Endodermal cell (in vitro differentiated cells): ENCODE measurements around the gene NUP188. TPM values are rescaled to one million over a fixed set of nuclear protein-coding genes. Genes with fewer than 3 reads are reported as not detected.

Source experiments
- DNase-seq: peaks from one replicate; pipeline ENCODE4 v3.0.0-alpha.2; 2017
- H3K27ac ChIP-seq: 2 replicates; pipeline ENCODE4 v1.5.1; 2013; ENCODE audit warnings: mild to moderate bottlenecking, low read depth, low read length, moderate library complexity
- H3K27me3 ChIP-seq: 2 replicates; pipeline ENCODE4 v1.6.1; 2013; ENCODE audit warnings: mild to moderate bottlenecking, low read length, moderate library complexity; ENCODE audit not compliant: insufficient read depth, control insufficient read depth, poor library complexity, severe bottlenecking
- H3K36me3 ChIP-seq: 2 replicates; pipeline ENCODE4 v1.7.0; 2013; ENCODE audit warnings: mild to moderate bottlenecking, low read length, moderate library complexity; ENCODE audit not compliant: control insufficient read depth, insufficient read depth
- H3K4me1 ChIP-seq: one replicate; pipeline ENCODE4 v1.7.0; 2013; ENCODE audit warnings: low read length; ENCODE audit not compliant: control insufficient read depth, insufficient read depth
- H3K4me3 ChIP-seq: 2 replicates; pipeline ENCODE4 v1.5.1; 2013; ENCODE audit warnings: mild to moderate bottlenecking, low read length, moderate library complexity
- H3K9ac ChIP-seq: 2 replicates; pipeline ENCODE4 v1.6.1; 2013; ENCODE audit warnings: mild to moderate bottlenecking, low read length, moderate library complexity; ENCODE audit not compliant: poor library complexity, severe bottlenecking; ENCODE audit errors: extremely low read depth
- H3K9me3 ChIP-seq: 2 replicates; pipeline ENCODE4 v1.6.1; 2013; ENCODE audit warnings: mild to moderate bottlenecking, low read length, moderate library complexity; ENCODE audit not compliant: control insufficient read depth
- H3K27ac Mint-ChIP-seq: 2 replicates; pipeline ENCODE4 v1.8.0; 2020; ENCODE audit warnings: mixed read lengths
- H3K27me3 Mint-ChIP-seq: 2 replicates; pipeline ENCODE4 v1.8.0; 2021; ENCODE audit warnings: mild to moderate bottlenecking, mixed read lengths; ENCODE audit not compliant: insufficient read depth
- H3K36me3 Mint-ChIP-seq: 2 replicates; pipeline ENCODE4 v1.8.0; 2020; ENCODE audit warnings: low read depth, mixed read lengths
- H3K4me1 Mint-ChIP-seq: 2 replicates; pipeline ENCODE4 v1.8.0; 2020; ENCODE audit warnings: mixed read lengths
- H3K4me3 Mint-ChIP-seq: 2 replicates; pipeline ENCODE4 v1.8.0; 2020; ENCODE audit warnings: mild to moderate bottlenecking, moderate library complexity, mixed read lengths
- H3K9me3 Mint-ChIP-seq: 2 replicates; pipeline ENCODE4 v1.8.0; 2020; ENCODE audit warnings: mild to moderate bottlenecking, mixed read lengths
- WGBS, 2 experiments: methylation state at CpG; one replicate each; pipeline versions ENCODE4 v1.1.5 to v1.1.7; 2013; ENCODE audit warnings: missing lambda C conversion rate in 2 of 2, mixed read lengths in 1 of 2; ENCODE audit not compliant: insufficient coverage in 1 of 2, insufficient read length in 1 of 2; 5-methylcytosine and 5-hydroxymethylcytosine counted together
- total RNA-seq, 2 donors: library from RNA; stranded (reverse); fragmentation: NEBNext Ultra II Directional in 1 of 2; extraction: Animal tissue kit (Norgen Biotek cat#: 25700) in 1 of 2; gene quantifications; 2 replicates in 1 of 2; 3 replicates in 1 of 2; pipeline ENCODE4 v1.2.1, GENCODE V29; 2021
- TF ChIP-seq, protein P1 (sequence below): fragments of 200-600 bp; sonication (generic); conservative IDR thresholded peaks from 2 replicates; pipeline ENCODE4 v1.5.0; 2021; ENCODE audit warnings: antibody characterized with exemption, mild to moderate bottlenecking

The NUP188 gene
- total RNA-seq, 2 donors from 2014 or later = 89.8 to 94.8 TPM

DNA sequence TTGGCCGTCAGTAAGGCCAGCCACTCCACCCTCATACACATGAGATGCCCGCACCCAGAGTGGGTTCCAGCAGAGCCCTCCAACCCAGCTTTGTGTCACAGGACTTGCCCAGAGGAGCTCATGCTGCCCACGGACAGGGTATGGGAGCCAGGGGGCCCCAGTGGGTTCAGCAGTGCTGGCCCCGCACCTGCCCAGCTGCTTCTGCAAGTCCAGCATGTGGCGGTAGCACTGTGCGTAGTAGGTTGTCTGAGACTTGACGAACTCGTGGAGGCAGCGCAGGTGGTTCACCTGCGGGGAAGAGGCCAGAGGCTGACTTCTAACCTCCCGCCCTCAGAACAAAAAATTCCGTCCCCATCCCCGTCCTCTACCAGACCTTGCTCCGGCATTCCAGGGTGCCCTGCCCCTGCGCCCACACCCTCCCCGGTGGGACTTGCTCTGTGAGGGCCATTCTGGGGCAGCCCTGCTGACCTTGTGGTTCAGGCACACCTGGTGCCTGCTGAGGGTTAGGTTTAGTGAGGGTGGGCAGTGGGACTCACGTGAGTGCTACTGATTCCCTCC, 62.2 kb downstream of the NUP188 start:
- Histone ChIP-seq H3K9me3 (no peaks in the 10 kb centered on the region), H3K27ac (no peak overlapping the region), H3K27me3 (no peaks in the 10 kb centered on the region), H3K4me1 (no peaks in the 10 kb centered on the region), H3K36me3 (peaks cover 44% of the 10 kb centered on the region), H3K4me3 (no peak overlapping the region), H3K9ac (no peak overlapping the region)
- Mint-ChIP-seq H3K9me3 (no peaks in the 10 kb centered on the region), H3K36me3 (peaks cover 38% of the 10 kb centered on the region), H3K27ac (no peak overlapping the region), H3K4me3 (no peak overlapping the region), H3K27me3 (no peaks in the 10 kb centered on the region), H3K4me1 (no peaks in the 10 kb centered on the region)
- DNase-seq = peak; percentile 47
- TF ChIP-seq, protein P1, sequence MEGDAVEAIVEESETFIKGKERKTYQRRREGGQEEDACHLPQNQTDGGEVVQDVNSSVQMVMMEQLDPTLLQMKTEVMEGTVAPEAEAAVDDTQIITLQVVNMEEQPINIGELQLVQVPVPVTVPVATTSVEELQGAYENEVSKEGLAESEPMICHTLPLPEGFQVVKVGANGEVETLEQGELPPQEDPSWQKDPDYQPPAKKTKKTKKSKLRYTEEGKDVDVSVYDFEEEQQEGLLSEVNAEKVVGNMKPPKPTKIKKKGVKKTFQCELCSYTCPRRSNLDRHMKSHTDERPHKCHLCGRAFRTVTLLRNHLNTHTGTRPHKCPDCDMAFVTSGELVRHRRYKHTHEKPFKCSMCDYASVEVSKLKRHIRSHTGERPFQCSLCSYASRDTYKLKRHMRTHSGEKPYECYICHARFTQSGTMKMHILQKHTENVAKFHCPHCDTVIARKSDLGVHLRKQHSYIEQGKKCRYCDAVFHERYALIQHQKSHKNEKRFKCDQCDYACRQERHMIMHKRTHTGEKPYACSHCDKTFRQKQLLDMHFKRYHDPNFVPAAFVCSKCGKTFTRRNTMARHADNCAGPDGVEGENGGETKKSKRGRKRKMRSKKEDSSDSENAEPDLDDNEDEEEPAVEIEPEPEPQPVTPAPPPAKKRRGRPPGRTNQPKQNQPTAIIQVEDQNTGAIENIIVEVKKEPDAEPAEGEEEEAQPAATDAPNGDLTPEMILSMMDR = no peak
- 94 to 96% methylated on average over 6 to 17 of the region's 17 CpGs for WGBS, 2 experiments

DNA sequence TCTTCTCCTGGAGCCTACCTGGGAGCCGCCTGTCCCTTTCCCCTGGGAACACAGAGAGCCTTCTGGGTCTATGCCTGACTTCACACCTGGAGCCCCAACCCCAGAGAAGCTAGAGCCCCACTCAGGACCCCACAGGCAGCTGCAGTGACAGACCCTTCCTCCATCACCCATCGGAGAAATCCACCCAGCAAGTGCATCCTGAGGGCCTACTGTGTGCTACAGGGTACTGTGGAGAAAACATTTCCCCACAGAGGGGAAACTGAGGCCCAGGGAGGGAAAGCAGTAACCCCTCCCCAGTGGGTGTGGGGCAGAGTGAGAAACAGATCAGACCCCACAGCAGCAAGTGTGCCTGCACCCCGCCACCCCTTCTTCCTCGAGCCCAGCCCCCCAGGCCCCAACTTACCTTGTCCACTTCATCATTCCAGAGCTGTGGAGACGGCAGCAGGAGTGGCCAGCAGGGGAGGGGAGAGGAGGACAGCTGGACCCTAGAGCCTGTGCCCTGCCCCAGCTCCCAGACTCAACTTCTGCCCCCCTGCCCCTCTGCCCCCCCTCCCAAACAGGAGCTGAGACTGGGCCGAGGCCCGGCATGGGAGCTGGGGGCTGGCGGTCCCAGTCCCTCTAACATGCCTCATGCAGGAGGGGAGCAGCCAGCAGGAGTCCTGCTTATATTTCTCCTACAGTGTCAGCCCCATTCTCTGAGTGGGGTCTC, 62.9 kb downstream of the NUP188 start:
- H3K9ac ChIP-seq = no peak overlapping the region
- Mint-ChIP-seq H3K4me3 (no peak overlapping the region), H3K27ac (no peak overlapping the region), H3K9me3 (no peaks in the 10 kb centered on the region), H3K4me1 (no peaks in the 10 kb centered on the region), H3K36me3 (peaks cover 38% of the 10 kb centered on the region), H3K27me3 (no peaks in the 10 kb centered on the region)
- TF ChIP-seq, protein P1 = no peak
- H3K27ac ChIP-seq = no peak overlapping the region
- H3K4me1 ChIP-seq = no peaks in the 10 kb centered on the region
- peaks cover 47% of the 10 kb centered on the region for H3K36me3 ChIP-seq
- WGBS, 2 experiments = 93 to 100% methylated on average over 3 to 8 of the region's 8 CpGs
- H3K9me3 ChIP-seq = no peaks in the 10 kb centered on the region
- DNase-seq = no peak
- H3K4me3 ChIP-seq = no peak overlapping the region
- H3K27me3 ChIP-seq = no peaks in the 10 kb centered on the region

DNA sequence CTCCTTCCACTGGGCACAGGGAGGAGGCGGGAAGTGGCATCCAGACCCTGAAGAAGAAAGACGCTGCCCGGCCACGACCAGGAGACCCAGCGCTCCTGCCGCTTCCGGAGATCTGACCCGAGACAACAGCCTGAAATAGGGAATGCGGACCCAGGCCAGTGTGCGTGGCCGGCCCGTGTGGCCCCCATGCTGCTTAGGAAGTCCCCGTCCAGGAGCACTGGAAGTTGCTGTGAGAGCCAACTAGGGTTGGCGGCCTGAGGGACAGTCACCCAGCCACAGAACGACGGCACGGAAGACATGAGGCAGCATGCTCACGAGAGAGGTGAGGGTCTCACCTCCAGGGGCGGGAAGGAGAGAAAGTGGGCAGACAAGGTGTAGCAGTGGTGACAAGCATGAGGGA, 63.7 kb downstream of the NUP188 start:
- no peaks in the 10 kb centered on the region for H3K9me3 ChIP-seq
- 94 to 97% methylated on average over 18 to 19 of the region's 19 CpGs for WGBS, 2 experiments

More for the DNA sequence above, 63.7 kb downstream of the NUP188 start:
- Mint-ChIP-seq H3K4me1 (no peaks in the 10 kb centered on the region), H3K4me3 (no peak overlapping the region), H3K9me3 (no peaks in the 10 kb centered on the region), H3K27ac (no peak overlapping the region), H3K27me3 (no peaks in the 10 kb centered on the region), H3K36me3 (peaks cover 34% of the 10 kb centered on the region)
- Histone ChIP-seq H3K4me3 (no peak overlapping the region), H3K9ac (no peak overlapping the region), H3K4me1 (no peaks in the 10 kb centered on the region), H3K36me3 (peaks cover 45% of the 10 kb centered on the region), H3K27ac (peak overlapping the region; percentile 75), H3K27me3 (no peaks in the 10 kb centered on the region)
- DNase-seq = no peak
- TF ChIP-seq, protein P1 = no peak
